Ishikawa (cell line): ENCODE measurements around the gene WDR11.

Source experiments
- CEBPB ChIP-seq: IDR thresholded peaks from 2 replicates; pipeline ENCODE4 v1.6.1; 2012
- CREB1 ChIP-seq: IDR thresholded peaks from 2 replicates; pipeline ENCODE4 v1.6.1; 2012; ENCODE audit warnings: low read depth
- EGR1 ChIP-seq: IDR thresholded peaks from 2 replicates; pipeline ENCODE4 v1.6.1; 2012
- EP300 ChIP-seq: IDR thresholded peaks from 2 replicates; pipeline ENCODE4 v1.6.1; 2012; ENCODE audit warnings: borderline replicate concordance
- FOXM1 ChIP-seq: IDR thresholded peaks from 2 replicates; pipeline ENCODE4 v1.6.1; 2012; ENCODE audit warnings: low read depth, borderline replicate concordance
- NFIC ChIP-seq: IDR thresholded peaks from 2 replicates; pipeline ENCODE4 v1.6.1; 2012
- RAD21 ChIP-seq: IDR thresholded peaks from 2 replicates; pipeline ENCODE4 v1.6.1; 2012; ENCODE audit warnings: low read depth
- REST ChIP-seq: IDR thresholded peaks from 2 replicates; pipeline ENCODE4 v1.6.1; 2012; ENCODE audit warnings: low read depth, mild to moderate bottlenecking
- TAF1 ChIP-seq: IDR thresholded peaks from 2 replicates; pipeline ENCODE4 v1.6.1; 2012; ENCODE audit warnings: low read depth, mild to moderate bottlenecking
- TCF12 ChIP-seq: IDR thresholded peaks from 2 replicates; pipeline ENCODE4 v1.6.1; 2012; ENCODE audit warnings: low read depth
- TEAD4 ChIP-seq: IDR thresholded peaks from 2 replicates; pipeline ENCODE4 v1.6.1; 2012
- USF1 ChIP-seq: IDR thresholded peaks from 2 replicates; pipeline ENCODE4 v1.6.1; 2012
- YY1 ChIP-seq: IDR thresholded peaks from 2 replicates; pipeline ENCODE4 v1.6.1; 2012; ENCODE audit warnings: low read depth
- ZBTB7A ChIP-seq: IDR thresholded peaks from 2 replicates; pipeline ENCODE4 v1.6.1; 2012; ENCODE audit warnings: low read depth
- TF ChIP-seq, protein P1 (sequence below): IDR thresholded peaks from 2 replicates; pipeline ENCODE4 v1.6.1; 2012

The WDR11 gene

DNA sequence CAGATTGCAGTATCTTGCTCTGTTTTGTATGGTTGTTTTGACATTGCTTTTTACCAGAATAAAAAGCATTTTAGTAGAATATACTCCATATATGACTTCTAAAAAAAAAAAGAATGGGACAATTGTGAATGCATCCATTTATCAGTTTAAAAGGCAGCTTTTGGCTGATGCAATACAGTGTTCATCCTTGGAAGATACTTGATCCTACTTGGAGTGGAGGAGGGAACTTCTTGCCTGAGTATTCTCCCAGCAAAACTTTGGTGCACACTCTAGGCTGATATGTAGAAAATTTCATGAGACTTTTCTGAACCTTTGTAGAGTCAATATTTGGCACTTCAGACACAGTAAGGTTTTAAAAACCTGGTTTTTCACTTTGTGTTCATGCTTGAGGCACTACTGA, 40.2 kb downstream of the WDR11 start:
- TF ChIP-seq TEAD4 = no peak
- TF ChIP-seq CREB1 = no peak
- no peak for TF ChIP-seq CEBPB
- TF ChIP-seq REST = no peak
- TF ChIP-seq USF1 = no peak
- no peak for TF ChIP-seq TCF12
- TF ChIP-seq NFIC = no peak
- no peak for TF ChIP-seq EP300
- TF ChIP-seq, protein P1, sequence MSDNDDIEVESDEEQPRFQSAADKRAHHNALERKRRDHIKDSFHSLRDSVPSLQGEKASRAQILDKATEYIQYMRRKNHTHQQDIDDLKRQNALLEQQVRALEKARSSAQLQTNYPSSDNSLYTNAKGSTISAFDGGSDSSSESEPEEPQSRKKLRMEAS = no peak
- TF ChIP-seq ZBTB7A = no peak
- no peak for TF ChIP-seq EGR1
- TF ChIP-seq FOXM1 = no peak
- TF ChIP-seq TAF1 = no peak

GRCh38 chr10:120894556-120894955, 43.4 kb downstream of the WDR11 start:
- TF ChIP-seq EP300 (no peak), YY1 (no peak), RAD21 (no peak), REST (no peak), EGR1 (no peak), TEAD4 (no peak), CREB1 (no peak), ZBTB7A (no peak)
- TF ChIP-seq, protein P1 = no peak

DNA sequence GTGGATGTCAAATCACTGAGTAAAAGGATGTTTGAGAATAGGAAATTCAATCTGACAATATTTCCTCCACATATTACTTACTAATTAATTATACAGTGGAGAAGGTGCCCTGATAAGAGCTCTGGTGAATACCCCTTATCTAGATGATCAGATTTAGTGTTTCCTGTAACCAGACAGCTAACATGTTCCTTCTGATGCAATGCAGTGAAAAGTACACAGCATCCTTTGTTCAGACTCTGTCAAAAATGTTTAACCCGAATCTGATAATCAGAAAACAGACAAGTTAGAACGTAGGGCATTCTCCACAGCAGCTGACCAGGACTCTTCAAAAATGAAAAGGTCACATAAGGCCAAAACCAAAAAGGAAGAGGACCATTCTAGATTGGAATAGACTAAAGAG, 46.2 kb downstream of the WDR11 start:
- TF ChIP-seq RAD21 = no peak
- no peak for TF ChIP-seq CEBPB
- TF ChIP-seq TEAD4 = no peak
- no peak for TF ChIP-seq EGR1
- TF ChIP-seq CREB1 = no peak
- no peak for TF ChIP-seq EP300
- TF ChIP-seq, protein P1 = no peak
- no peak for TF ChIP-seq YY1
- no peak for TF ChIP-seq USF1
- no peak for TF ChIP-seq NFIC
- TF ChIP-seq REST = no peak
- no peak for TF ChIP-seq ZBTB7A
- no peak for TF ChIP-seq FOXM1

- TF ChIP-seq RAD21 (no peak), YY1 (no peak), NFIC (no peak), ZBTB7A (no peak), TAF1 (no peak), TCF12 (no peak)
Observed at GRCh38 chr10:120905268-120905667, 54.1 kb downstream of the WDR11 start.

DNA sequence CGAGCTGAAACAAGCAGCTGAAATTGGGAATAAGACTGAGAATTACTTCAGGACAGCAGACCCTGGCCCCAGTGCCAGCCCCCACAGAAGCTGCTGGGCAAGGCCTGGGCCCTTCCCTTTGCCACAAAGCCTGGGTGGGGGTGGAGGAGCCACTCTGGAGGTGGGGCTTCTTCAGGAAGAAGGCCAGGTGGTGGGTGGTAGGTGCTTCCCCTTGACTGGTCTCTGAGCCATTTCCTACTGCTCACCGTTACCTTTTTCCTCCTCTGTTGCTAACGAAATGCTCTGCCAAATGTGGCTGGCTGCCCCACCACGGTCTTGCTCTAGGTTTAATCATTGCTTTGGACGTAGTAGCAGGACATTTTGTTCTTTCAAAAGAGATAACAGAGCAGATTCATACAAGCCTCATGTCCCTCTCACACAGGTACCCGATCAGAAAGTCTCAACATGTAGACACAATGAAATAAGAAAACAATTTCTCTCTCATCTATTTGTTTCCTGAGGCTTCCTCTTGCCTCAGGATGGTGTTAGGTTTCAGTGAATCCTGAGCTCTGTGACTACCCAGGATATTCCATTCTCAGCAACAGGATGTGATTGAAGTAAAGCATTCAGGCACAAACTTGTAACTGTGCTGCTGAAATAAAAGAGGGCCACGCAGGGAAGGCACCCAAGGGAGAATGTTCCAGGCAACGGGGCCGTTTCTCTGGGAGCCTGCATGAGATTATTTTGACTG, 66.5 kb downstream of the WDR11 start:
- TF ChIP-seq FOXM1 = no peak
- TF ChIP-seq ZBTB7A = no peak
